Skeletal muscle tissue (tissue), 4 donors: ENCODE results near the gene SYTL1. TPM values are rescaled to one million over a fixed set of nuclear protein-coding genes. Genes with fewer than 3 reads are reported as not detected.

Source experiments
- H3K27ac ChIP-seq: one replicate; pipeline ENCODE4 v1.7.0; 2013; ENCODE audit warnings: mild to moderate bottlenecking, low read depth, low read length, inconsistent platforms
- H3K27me3 ChIP-seq, 3 donors: one replicate each; pipeline ENCODE4 v1.7.0; 2013; ENCODE audit warnings: low read length in 3 of 3; ENCODE audit not compliant: control insufficient read depth in 3 of 3, insufficient read depth in 3 of 3
- H3K36me3 ChIP-seq, 3 donors: one replicate each; pipeline ENCODE4 v1.7.0; 2013; ENCODE audit warnings: low read length in 3 of 3; ENCODE audit not compliant: control insufficient read depth in 3 of 3, insufficient read depth in 3 of 3
- H3K4me1 ChIP-seq, 3 donors: one replicate each; pipeline ENCODE4 v1.7.0; 2013; ENCODE audit warnings: low read length in 3 of 3, mild to moderate bottlenecking in 3 of 3; ENCODE audit not compliant: control insufficient read depth in 3 of 3, insufficient read depth in 3 of 3
- H3K4me3 ChIP-seq, 3 donors: one replicate each; pipeline ENCODE4 v1.7.0; 2013; ENCODE audit warnings: low read length in 3 of 3
- H3K9ac ChIP-seq, 3 donors: one replicate each; pipeline ENCODE4 v1.7.0; 2013; ENCODE audit warnings: low read length in 3 of 3, mild to moderate bottlenecking in 3 of 3, moderate library complexity in 2 of 3, low read depth in 1 of 3
- H3K9me3 ChIP-seq, 3 donors: one replicate each; pipeline ENCODE4 v1.7.0; 2013; ENCODE audit warnings: low read length in 3 of 3; ENCODE audit not compliant: control insufficient read depth in 3 of 3
- total RNA-seq: library from RNA; depleted of rRNA; stranded (reverse); fragments of >200 nt; gene quantifications from one replicate; pipeline ENCODE4 v1.2.3, GENCODE V29; 2014
- donor health status: Osteomylitis.

Gene SYTL1
- total RNA-seq, 1 donor from 2014 or later, result under 0.01 TPM

DNA sequence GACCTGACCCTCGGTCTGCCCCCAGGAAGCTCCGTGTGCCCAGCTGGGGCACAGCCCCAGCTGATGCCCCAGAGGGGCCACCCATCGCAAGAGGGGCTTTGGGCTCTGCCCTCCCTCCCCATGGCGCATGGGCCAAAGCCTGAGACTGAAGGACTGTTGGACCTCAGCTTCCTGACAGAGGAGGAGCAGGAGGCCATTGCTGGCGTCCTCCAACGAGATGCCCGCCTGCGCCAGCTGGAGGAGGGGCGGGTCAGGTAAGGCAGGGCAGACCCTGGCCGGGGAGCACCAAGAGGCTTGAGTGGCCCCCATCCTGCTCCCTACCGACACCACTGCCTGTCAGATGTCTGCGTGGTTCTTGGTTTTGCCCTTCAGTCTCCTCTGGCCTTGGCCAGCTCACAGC, 3.5 kb downstream of the SYTL1 start:
- Histone ChIP-seq H3K27me3 (peaks cover 29 to 35% (median 30%) of the 10 kb centered on the region in 3 donors), H3K4me3 (no peak overlapping the region), H3K4me1 (peaks cover 6 to 14% (median 8%) of the 10 kb centered on the region in 3 donors)

DNA sequence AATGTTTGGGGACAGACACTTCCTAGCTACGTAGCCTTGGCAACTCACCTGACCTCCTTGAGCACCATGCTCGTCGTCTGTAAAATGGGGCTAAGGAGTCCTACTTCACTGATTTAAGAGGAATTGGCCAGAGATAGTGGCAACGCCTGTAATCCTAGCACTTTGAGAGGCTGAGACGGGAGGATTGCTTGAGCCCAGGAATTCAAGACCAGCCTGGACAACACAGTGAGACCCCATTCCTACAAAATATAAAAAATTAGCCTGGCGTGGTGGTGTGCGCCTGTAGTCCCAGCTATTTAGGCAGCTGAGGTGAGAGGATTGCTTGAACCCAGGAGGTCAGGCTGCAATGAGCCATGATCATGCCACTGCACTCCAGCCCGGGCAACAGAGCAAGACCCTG, 4.5 kb downstream of the SYTL1 start:
- no peak overlapping the region for H3K4me3 ChIP-seq
- H3K9ac ChIP-seq, result no peak overlapping the region
- H3K9me3 ChIP-seq, result no peaks in the 10 kb centered on the region
- H3K36me3 ChIP-seq, result no peaks in the 10 kb centered on the region
- H3K27ac ChIP-seq, result no peak overlapping the region
- H3K4me1 ChIP-seq, result peaks cover 12 to 23% (median 14%) of the 10 kb centered on the region in 3 donors
- peaks cover 34 to 45% (median 35%) of the 10 kb centered on the region in 3 donors for H3K27me3 ChIP-seq

More for the DNA sequence above, 3.5 kb downstream of the SYTL1 start:
- no peak overlapping the region for H3K9ac ChIP-seq
- no peaks in the 10 kb centered on the region for H3K36me3 ChIP-seq
- no peak overlapping the region for H3K27ac ChIP-seq
- no peaks in the 10 kb centered on the region for H3K9me3 ChIP-seq

DNA sequence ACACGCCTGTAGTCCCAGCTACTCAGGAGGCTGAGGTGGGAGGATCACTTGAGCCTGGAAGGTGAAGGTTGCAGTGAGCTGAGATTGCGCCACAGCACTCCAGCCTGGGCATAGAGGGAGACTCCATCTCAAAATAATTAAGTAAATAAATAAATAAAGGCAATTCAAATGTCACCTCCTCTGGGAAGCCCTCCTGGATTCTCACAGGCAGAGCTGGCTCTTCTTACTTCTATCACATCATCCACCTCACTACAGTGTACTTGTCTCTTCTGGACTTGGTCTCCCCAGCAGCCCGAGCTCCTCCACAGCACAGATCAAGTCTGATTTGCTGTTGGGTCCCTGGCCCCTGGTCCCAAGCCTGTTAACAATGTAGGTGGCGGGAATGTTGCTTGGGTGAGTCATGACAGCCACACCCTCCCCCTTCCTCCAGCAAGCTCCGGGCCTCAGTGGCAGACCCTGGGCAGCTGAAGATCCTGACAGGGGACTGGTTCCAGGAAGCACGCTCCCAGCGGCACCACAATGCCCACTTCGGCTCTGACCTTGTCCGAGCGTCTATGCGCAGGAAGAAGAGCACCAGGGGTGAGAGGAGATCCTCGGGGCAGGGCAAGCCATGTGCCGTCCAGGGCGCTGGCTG, 5.3 kb downstream of the SYTL1 start:
- Histone ChIP-seq H3K36me3 (no peaks in the 10 kb centered on the region), H3K27me3 (peaks cover 34 to 44% (median 35%) of the 10 kb centered on the region in 3 donors), H3K9ac (no peak overlapping the region)

GRCh38 chr1:27348861-27349783, 7.3 kb downstream of the SYTL1 start:
- no peaks in the 10 kb centered on the region for H3K9me3 ChIP-seq
- peaks cover 0 to 6% (median 2%) of the 10 kb centered on the region in 3 donors for H3K36me3 ChIP-seq
- H3K27me3 ChIP-seq, result peaks cover 34 to 41% (median 35%) of the 10 kb centered on the region in 3 donors
- H3K4me1 ChIP-seq, result peaks cover 12 to 23% (median 16%) of the 10 kb centered on the region in 3 donors
- peak overlapping the region in 1 of 3 donors; percentile 52 for H3K4me3 ChIP-seq
- no peak overlapping the region for H3K27ac ChIP-seq
- peak overlapping the region in 1 of 3 donors; percentile 50 for H3K9ac ChIP-seq

More for the DNA sequence above, 5.3 kb downstream of the SYTL1 start:
- H3K4me3 ChIP-seq, result no peak overlapping the region
- no peaks in the 10 kb centered on the region for H3K9me3 ChIP-seq
- no peak overlapping the region for H3K27ac ChIP-seq
- peaks cover 12 to 23% (median 16%) of the 10 kb centered on the region in 3 donors for H3K4me1 ChIP-seq

DNA sequence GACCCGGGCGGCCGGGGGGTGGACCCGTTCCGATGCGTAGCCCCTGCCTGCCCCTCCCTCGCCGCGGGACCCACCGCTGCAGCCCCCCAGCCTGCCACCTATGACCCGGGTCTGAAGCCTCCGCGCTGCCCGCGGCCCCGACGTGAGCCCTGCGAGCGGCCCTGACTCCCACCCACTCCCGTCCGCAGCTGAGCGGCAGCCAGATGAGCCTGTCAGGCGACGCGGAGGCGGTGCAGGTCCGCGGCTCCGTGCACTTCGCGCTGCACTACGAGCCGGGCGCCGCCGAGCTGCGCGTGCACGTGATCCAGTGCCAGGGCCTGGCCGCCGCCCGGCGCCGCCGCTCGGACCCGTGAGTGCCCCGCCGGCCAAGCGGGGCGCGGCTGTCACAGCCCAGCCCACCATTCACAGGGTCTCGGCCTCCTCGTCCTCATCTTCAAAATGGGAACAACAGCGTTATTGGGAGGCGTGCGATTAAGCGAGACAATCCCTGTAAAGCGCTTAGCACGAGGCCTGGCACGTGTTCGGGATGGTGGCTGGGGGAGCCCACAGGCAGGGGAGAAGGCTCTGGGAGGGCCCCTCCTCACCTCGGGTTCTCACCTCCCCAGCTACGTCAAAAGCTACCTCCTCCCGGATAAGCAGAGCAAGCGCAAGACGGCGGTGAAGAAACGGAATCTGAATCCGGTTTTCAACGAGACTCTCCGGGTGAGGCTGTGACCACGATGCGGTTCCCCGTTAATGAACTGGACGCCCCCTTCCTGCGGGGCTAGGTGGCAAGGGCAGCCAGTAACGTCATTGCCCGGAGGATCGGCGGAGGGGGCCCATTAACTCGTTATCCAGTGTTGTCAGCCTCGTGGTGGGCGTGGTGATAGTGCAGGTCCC, 8.2 kb downstream of the SYTL1 start:
- Histone ChIP-seq H3K36me3 (peaks cover 0 to 6% (median 2%) of the 10 kb centered on the region in 3 donors), H3K4me1 (peaks cover 12 to 23% (median 16%) of the 10 kb centered on the region in 3 donors), H3K27me3 (peaks cover 32 to 41% (median 34%) of the 10 kb centered on the region in 3 donors), H3K4me3 (peak overlapping the region; percentile 30 to 52 (median 46)), H3K9me3 (no peaks in the 10 kb centered on the region), H3K9ac (peak overlapping the region in 2 of 3 donors; percentile 14 to 50), H3K27ac (no peak overlapping the region)

GRCh38 chr1:27350663-27351540, 9.1 kb downstream of the SYTL1 start:
- peaks cover 12 to 23% (median 16%) of the 10 kb centered on the region in 3 donors for H3K4me1 ChIP-seq
- H3K9me3 ChIP-seq, result no peaks in the 10 kb centered on the region
- H3K27me3 ChIP-seq, result peaks cover 32 to 41% (median 34%) of the 10 kb centered on the region in 3 donors
- H3K4me3 ChIP-seq, result peak overlapping the region in 2 of 3 donors; percentile 30 to 52
- no peak overlapping the region for H3K27ac ChIP-seq
- peak overlapping the region in 2 of 3 donors; percentile 43 to 50 for H3K9ac ChIP-seq
- peaks cover 6 to 15% (median 11%) of the 10 kb centered on the region in 3 donors for H3K36me3 ChIP-seq

DNA sequence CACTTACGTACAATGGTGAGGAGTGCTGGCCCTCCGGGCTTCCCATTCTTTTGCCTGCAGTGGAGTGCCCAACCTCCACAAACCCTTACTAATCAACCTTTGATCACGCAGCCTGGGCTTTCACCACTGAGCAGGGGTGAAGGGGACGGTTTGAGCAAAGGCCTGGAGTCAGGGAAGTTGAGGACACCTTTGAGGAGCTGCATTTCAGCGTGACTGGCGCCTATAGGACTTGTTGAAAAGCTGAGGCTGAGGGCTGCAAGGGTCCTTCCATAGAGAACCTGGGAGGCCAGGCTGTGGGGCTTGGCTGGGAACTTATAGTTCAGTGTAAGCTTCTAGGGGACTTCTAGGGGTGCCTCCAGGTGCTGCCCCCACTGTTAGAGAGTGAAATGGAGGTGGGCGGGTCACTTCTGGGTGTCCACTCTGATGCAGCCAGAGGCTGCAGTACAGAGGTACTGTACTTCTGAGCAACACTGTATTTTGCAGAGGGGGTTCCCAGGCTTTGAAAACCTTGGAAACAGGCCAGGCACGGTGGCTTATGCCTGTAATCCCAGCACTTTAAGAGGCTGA, 9.8 kb downstream of the SYTL1 start:
- Histone ChIP-seq H3K27ac (no peak overlapping the region), H3K36me3 (peaks cover 13 to 20% (median 16%) of the 10 kb centered on the region in 3 donors), H3K27me3 (peaks cover 27 to 37% (median 29%) of the 10 kb centered on the region in 3 donors), H3K4me1 (peaks cover 12 to 23% (median 16%) of the 10 kb centered on the region in 3 donors), H3K9me3 (no peaks in the 10 kb centered on the region), H3K4me3 (no peak overlapping the region), H3K9ac (peak overlapping the region in 2 of 3 donors; percentile 33 to 43)

DNA sequence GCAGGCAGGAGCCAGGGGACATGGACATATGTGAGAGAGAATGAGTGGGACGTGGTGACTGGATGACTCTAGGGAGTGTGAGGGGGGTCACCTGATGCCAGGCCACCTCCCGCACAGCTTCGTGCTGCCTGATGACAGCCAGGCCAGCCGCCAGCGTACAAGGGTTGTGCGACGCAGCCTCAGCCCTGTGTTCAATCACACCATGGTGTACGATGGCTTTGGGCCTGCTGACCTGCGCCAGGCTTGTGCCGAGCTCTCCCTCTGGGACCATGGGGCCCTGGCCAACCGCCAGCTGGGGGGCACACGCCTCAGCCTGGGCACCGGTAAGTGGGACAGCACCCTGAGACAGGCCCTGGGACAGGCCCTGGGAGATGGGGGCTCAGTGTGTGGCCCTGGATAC, 11.3 kb downstream of the SYTL1 start:
- H3K36me3 ChIP-seq, result peaks cover 21 to 23% (median 22%) of the 10 kb centered on the region in 3 donors
- no peak overlapping the region for H3K9ac ChIP-seq
- H3K27ac ChIP-seq, result no peak overlapping the region
- H3K4me1 ChIP-seq, result peaks cover 12 to 24% (median 23%) of the 10 kb centered on the region in 3 donors
- no peaks in the 10 kb centered on the region for H3K9me3 ChIP-seq
- H3K4me3 ChIP-seq, result no peak overlapping the region
- H3K27me3 ChIP-seq, result peaks cover 19 to 26% (median 20%) of the 10 kb centered on the region in 3 donors
